ENCODE results near the gene SLC30A2.

SLC30A2 gene

GRCh38 chr1:26023826-26024225 is 22.1 kb downstream of the SLC30A2 start:
- in situ Hi-C loops (cut with MboI; ENCODE audit: low sequenced_read_pairs) = no loop called here

- in situ Hi-C loops (cut with MboI; ENCODE audit: low sequenced_read_pairs) = no loop called here
These were observed 22.9 kb downstream of the SLC30A2 start for GRCh38 chr1:26023009-26023408.

GRCh38 chr1:26022404-26022779 is 23.5 kb downstream of the SLC30A2 start:
- in situ Hi-C loops (cut with MboI; ENCODE audit: low sequenced_read_pairs) = no loop called here

DNA sequence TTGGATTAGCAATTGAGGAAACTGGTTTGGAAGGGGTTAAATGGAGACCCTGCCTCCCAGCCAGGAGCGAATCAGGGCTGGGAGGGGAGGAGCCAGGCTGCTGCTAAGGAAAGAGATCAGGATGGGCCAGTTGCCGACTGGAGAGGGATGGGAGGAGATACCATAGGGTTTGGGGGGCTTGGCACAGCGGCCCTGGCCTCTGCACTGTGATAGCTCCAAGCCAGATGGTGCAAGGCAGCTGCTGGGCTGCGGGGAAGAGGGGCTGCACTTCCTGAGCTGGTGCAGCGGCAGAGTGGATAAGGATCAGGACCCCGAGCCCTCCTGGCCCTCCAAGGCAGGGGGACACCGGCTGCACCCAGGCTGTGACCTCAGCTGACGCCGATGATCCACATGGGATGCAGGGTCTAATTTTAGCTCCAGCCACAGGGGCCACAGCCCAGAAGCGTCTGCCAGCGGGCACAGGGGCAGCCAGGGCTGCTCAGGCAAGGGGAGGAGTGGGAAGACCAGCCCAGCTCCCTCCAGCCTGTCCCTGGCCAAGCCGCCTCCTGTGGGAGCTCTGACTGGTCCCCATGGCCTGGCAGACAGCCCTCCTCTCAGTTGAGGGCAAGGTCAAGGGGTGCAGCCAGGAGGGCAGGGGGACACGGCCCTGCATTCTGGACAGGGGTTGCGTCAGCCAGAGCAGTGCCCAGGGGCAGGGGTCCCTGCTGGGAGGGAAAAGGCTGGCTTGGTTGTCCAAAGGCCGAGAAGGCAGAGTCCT is 24.1 kb downstream of the SLC30A2 start, which contains the start of gene EXTL1:
Gene EXTL1, plus strand, starts transcription at position 129 of the 757 bp plus-strand sequence. CDS start 872 bp downstream, outside the sequence.
- in situ Hi-C loops (cut with MboI; ENCODE audit: low sequenced_read_pairs) = no loop called here

- in situ Hi-C loops (cut with MboI; ENCODE audit: low sequenced_read_pairs) = no loop called here
These were observed 24.8 kb downstream of the SLC30A2 start for GRCh38 chr1:26020941-26021646.

DNA sequence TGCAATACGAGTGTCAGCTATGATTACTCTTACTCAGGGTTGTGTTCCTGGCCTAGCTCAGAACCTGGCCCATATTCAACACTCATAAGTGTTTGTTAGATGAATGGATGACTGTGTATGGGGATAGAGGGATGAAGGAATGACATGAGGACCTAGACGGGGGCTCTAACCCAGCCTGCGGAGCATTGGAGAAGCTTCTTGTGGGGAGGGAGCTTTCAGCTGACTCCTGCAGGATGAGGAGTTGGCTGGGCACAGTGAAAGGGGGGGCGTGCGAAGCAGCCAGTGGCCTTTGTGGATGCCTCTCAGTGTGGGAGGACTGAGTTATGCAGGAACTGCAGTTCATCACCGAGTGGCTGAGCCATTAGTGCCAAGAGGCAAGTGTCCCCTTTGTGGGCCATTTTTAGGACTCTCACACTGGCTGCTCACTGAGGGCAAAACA is 25.6 kb downstream of the SLC30A2 start:
- in situ Hi-C loops (cut with MboI; ENCODE audit: low sequenced_read_pairs) = no loop called here

DNA sequence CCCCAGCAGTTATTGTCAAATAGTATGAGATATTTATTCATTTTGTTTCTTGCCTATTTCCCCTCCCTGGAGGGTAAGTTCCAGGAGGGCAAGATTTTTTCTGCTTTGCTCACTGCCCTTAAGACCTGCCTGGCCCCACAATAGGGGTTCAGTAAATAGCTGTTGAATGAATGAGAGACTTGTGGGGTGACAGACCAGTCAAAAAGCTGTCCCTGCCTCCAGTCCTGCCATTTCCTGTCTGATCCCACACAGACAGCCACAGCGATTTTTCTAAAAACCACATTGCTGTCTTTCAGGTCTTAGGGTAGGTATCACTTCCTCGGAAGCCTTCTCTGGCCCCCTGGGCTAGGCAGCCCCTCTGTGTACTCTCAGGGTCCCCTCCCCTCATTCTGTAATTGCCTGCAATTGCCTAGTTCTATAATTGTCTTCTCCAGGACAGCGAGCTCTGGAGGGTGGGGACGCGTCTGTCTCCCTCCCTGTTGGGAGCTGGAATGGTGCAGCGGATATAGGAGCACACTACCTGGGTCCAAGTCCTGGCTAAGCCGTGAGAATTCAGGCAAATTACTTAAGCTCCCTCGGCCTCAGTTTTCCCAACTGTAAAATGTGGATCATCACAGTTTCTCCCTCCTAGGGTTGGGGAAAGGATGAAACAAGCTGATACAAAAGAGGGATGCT is 26.1 kb downstream of the SLC30A2 start:
- in situ Hi-C loops (cut with MboI; ENCODE audit: low sequenced_read_pairs) = no loop called here

- in situ Hi-C loops (cut with MboI; ENCODE audit: low sequenced_read_pairs) = no loop called here
These were observed 28.3 kb downstream of the SLC30A2 start for GRCh38 chr1:26017606-26018005.

DNA sequence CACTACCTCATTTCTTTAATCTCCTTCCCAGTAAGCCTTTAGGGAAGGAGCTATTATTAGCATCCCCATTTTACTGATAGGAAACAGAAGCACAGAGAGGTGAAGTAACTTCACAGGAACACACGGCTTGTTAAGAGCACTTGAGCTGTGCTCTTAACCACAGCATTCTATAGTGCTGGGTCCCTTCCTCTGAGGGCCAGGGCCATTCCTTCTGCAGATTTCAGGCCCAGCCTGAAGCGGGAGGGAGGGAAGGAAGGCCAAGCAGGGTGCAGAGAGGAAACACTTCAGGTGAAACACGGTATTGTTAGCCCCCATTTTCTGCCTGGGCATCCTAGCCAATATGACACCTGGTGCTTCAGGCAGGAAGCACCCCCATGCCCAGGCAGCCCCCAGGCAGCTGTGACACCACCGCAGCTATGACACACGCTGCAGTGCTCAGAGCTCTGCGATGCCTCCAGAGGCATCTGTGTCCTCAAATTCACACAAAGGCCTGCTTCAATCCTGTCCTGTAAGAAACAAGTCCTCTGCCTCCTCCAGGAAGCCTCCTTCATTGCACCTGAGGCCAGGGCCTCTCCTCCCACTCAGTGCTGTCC is 28.9 kb downstream of the SLC30A2 start:
- in situ Hi-C loops (cut with MboI; ENCODE audit: low sequenced_read_pairs) = no loop called here

GRCh38 chr1:26016258-26016952 is 29.5 kb downstream of the SLC30A2 start:
- in situ Hi-C loops (cut with MboI; ENCODE audit: low sequenced_read_pairs) = no loop called here

GRCh38 chr1:26015358-26015757 is 30.6 kb downstream of the SLC30A2 start:
- in situ Hi-C loops (cut with MboI; ENCODE audit: low sequenced_read_pairs) = no loop called here

GRCh38 chr1:26014179-26014578 is 31.7 kb downstream of the SLC30A2 start:
- in situ Hi-C loops (cut with MboI; ENCODE audit: low sequenced_read_pairs) = no loop called here

GRCh38 chr1:26012864-26013263 is 33.1 kb downstream of the SLC30A2 start:
- in situ Hi-C loops (cut with MboI; ENCODE audit: low sequenced_read_pairs) = no loop called here

GRCh38 chr1:26010825-26011224 is 35.1 kb downstream of the SLC30A2 start:
- in situ Hi-C loops (cut with MboI; ENCODE audit: low sequenced_read_pairs) = no loop called here

DNA sequence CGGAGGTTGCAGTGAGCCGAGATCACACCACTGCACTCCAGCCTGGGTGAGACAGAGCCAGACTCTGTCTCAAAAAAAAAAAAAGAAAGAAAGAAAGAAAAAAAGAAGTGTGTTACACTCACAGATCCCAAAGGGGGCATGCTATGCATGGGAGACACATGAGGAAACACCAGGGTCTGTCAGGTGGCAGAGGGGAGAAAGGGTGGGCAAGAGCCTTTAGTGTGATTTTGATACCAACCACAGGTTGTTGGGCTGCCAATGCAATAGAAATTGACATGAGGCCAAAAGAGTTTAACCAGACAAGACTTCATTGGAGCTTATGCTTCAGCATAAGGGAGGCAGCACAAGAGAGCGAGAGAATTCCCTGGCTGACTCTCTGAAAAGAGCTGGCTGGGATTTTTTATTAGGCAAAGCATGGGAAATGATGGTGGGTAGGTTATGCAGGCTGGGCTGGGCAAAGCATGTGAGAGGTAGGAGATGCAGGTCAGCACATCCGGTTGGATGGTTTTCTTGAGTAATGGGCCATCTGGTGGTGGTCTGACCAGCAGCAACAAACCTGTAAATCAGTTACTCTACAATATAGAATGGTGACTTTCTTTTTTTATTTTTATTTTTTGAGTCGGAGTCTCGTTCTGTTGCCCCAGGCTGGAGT is 36.0 kb downstream of the SLC30A2 start:
- in situ Hi-C loops (cut with MboI; ENCODE audit: low sequenced_read_pairs) = no loop called here

GRCh38 chr1:26006710-26007109 is 39.2 kb downstream of the SLC30A2 start:
- in situ Hi-C loops (cut with MboI; ENCODE audit: low sequenced_read_pairs) = no loop called here

- in situ Hi-C loops (cut with MboI; ENCODE audit: low sequenced_read_pairs) = no loop called here
These were observed 40.3 kb downstream of the SLC30A2 start for GRCh38 chr1:26005434-26006105.

GRCh38 chr1:26003756-26004155 is 42.2 kb downstream of the SLC30A2 start:
- in situ Hi-C loops (cut with MboI; ENCODE audit: low sequenced_read_pairs) = no loop called here

DNA sequence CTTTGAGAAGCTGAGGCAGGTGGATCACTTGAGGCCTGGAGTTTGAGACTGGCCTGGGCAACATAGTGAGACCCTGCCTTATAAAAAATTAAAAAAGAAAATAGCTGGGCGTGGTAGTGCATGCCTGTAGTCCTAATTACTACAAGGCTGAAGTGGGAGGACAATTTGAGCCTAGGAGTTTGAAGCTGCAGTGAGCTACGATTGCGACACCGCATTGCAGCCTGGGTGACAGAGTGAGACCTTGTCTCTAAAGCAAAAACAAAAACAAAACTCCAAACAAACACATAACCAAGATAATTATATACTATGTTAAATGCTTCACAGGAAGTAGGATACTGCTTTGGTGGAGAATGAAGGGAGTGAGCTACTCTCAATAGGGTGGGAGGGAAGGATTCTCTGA is 42.7 kb downstream of the SLC30A2 start:
- in situ Hi-C loops (cut with MboI; ENCODE audit: low sequenced_read_pairs) = no loop called here

Measured in hTERT RPE-1 (cell line).